Measurements from ENCODE around the gene ZFPL1.

Gene ZFPL1

DNA sequence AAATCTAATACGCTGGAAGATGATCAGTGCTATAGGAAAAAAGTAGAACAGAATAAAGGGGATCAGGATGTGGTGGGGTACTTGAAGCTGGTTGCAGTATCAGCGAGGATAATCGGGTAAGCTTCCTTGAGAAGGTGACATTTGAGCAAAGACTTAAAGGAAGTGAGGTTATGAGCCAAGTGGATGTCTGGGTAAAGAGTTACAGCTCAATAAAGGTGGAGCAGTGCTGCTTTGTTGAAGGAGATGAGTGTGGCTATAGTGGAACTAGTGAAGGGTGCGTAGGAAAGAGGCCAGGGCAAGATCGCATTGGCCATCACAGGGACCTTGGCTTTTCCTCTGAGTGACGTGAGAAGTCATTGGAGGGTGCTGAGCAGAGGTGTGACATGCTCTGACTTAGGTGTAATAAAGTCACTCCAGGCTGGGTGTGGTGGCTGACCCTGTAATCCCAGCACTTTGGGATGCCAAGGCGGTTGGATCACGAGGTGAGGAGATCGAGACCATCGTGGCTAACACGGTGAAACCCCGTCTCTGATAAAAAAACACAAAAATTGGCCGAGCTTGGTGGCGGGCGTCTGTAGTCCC, 52.6 kb downstream of the ZFPL1 start:
- TF ChIP-seq POLR2AphosphoS5 (IDR thresholded peaks at IDR 0.05; ENCODE audit: low read depth, low read length) (no peak), REST (IDR thresholded peaks at IDR 0.05; ENCODE audit: insufficient read depth in 1 of 2, low read depth in 2 of 2, low read length in 2 of 2) (no peak), SIN3A (IDR thresholded peaks at IDR 0.05; ENCODE audit: borderline replicate concordance, insufficient read depth, low read length) (no peak), FOXP2 (optimal IDR thresholded peaks at IDR 0.05; ENCODE audit: borderline replicate concordance, extremely low read depth, extremely low read length, insufficient read depth) (no peak), TAF1 (IDR thresholded peaks at IDR 0.05; ENCODE audit: borderline replicate concordance, insufficient read depth, low read length) (no peak)

All from PFSK-1 (cell line).